ENCODE measurements around the gene MPC2.

GRCh38 chr1:167937709-167938010 is 788 bp upstream of the MPC2 start:
- no peak for TF ChIP-seq CTCF (IDR thresholded peaks at IDR 0.05)
- TF ChIP-seq POLR2AphosphoS5 (IDR thresholded peaks at IDR 0.05; ENCODE audit: low read depth, low read length), result no peak

All from Panc1 (cell line).